T47D (cell line): ENCODE results near the gene PLXNB1.
A peak's percentile ranks its signal among the peaks of the same experiment; 100 is the strongest.

Experiments used
- DNase-seq, 2 experiments: peaks; one replicate each; pipeline versions ENCODE4 v3.0.0 to v3.0.0-alpha.2; 2011 to 2012; ENCODE audit warnings: low read depth in 1 of 2, low spot score in 1 of 2
- JUND ChIP-seq: IDR thresholded peaks from 2 replicates; pipeline ENCODE4 v1.6.1; 2012; ENCODE audit warnings: low read depth
- in situ Hi-C: cut with HindIII; loops from 2 replicates; pipeline ENCODE4 v1.10.0; 2016; ENCODE audit warnings: low sequenced_read_pairs, low pct_unique_long_range_greater_than_20kb

PLXNB1 gene

DNA sequence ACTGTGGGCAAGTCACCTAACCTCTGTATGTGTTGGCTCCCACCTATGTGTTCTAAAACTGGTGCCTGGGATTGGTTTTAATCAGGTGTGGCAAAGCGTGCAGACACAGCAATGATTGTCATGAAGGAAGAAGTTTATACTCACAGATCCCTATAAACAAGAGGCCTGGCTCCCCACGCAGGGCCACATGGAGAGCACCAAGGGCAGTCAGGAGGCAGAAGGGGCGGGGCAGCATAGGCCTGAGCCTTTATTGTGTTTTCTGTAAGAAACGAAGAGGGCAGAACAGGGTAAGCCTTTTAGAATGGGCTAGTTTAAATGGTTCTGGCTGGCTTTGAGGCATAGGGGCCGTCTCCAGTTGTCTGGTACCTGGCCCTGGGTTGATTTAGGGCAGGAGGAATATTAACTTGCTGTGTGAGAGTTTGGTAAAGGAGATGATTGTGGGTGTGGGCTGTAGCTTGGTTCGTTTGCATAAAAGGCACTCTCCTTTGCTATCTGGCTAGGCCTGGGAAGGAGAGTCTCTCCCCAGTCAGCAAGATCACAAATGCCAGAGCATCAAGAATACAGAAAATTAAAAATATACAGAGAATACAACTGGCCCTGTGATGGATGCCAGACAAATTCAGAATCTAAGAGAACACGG, 60.1 kb downstream of the PLXNB1 start:
- DNase-seq, result no peak
- in situ Hi-C loops, result no loop called here
- TF ChIP-seq JUND, result no peak

DNA sequence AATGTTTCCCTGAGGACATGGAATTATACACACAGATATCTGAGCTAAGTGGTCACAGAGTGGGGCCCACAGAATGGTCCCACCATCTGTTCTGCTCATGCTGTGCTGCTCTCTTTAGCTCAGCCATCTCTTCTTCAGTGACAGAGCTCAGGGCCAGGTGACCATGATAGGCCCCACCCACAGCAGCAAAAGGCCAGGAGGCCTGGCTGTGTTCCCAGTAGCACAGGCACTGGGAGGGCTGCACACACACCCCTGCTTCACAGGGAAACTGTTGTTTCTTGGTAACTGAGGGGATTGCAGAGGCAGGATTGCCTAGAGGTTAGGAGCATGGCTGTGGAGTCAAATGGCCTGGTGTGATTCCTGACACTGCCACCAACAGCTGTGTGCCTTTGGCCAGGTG, 62.7 kb downstream of the PLXNB1 start:
- in situ Hi-C loops, result no loop called here

DNA sequence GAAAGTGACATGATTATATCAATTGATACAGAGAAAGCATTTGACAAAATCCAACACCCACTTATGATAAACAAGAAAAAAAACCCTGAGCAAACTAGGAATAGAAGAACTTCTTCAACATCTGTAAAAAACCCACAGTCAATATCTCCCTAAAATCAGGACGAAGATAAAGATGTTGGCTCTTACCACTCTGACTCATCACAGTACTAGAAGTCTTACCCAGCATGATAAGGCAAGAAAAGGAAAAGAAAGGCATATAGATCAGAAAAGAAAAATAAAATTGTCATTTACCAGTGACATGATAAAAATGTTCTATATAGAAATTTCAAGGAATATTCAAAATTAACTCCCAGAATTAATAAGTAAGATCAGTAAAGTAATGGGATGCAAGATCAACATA, 65.0 kb downstream of the PLXNB1 start:
- in situ Hi-C loops, result no loop called here
- DNase-seq, result no peak
- no peak for TF ChIP-seq JUND

More for the DNA sequence above, 62.7 kb downstream of the PLXNB1 start:
- no peak for TF ChIP-seq JUND
- no peak for DNase-seq

DNA sequence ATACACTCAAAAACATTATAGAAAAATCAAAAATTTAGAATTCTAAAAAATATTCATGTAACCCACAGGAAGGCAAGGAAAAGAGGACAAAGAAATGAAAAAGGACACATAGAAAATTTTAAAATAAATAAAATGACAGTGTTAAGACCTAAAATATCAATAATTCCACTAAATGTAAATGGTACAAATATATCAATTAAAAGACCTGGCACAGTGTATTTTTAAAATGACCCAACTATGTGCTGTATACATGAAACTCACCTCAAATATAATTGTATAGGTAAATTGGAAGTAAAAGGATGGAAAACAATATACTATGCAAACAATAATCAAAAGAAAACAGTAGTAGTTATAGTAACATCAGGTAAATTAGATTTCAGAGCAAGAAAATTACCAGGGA, 68.0 kb downstream of the PLXNB1 start:
- DNase-seq, result no peak
- in situ Hi-C loops, result no loop called here
- TF ChIP-seq JUND, result no peak

DNA sequence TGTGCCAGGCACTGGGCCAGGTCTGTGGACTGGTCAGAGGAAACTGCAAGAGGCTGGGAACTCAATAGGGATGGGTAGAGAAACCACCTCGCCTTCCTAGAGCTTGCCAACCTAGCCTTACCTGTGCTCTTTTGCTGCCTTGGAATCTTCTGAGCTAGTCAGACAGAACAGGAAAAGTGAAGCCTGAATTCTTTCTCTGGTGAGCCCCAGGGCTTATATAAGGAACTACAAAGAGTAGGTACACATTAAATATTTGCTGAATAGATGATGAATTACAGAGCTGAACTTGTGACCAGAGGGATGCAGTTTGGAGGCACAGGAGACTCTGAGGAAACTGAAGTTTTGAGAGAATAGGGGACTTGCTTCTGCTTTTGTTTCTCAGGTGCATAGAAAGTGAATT, 73.5 kb downstream of the PLXNB1 start:
- in situ Hi-C loops, result no loop called here
- 0 out of 2 replicates have a peak, but pooled peaks have one; percentile 28 for TF ChIP-seq JUND
- peak; percentile 12 to 96 for DNase-seq

DNA sequence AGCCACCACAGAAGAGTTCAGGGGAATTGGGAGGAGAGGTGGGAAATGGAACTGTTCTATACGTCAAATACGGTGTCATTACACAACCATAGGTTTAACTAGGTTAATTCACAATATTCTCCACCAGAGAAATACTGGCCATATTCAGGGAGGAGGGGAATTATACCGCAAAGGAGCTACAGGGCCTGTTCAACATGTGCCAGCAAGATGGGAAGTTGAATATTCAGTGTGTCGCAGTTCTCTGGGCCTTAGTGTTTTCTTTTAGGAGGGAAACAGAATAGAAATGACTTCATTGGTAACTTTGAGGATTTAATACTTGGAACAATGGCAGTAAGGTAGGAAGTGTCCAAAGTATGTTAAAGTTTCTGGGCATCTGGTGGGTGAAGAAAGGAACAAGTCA, 75.9 kb downstream of the PLXNB1 start:
- no peak for DNase-seq
- in situ Hi-C loops, result no loop called here
- TF ChIP-seq JUND, result no peak
